Endothelial cell of umbilical vein (primary cell): ENCODE results near the gene DNAJC9. TPM values are rescaled to one million over a fixed set of nuclear protein-coding genes. Genes with fewer than 3 reads are reported as not detected.

ENCODE experiments used
- BruUV-seq: library from RNA; stranded (reverse); fragments of 400-500 nt; replicated peaks from 2 replicates; lab custom pipeline; 2021; lab: Mats Ljungman, UMichigan
- CTCF ChIA-PET: fragments of 300-600, 350-600 bp; sonication (Branson Sonifier 250); formaldehyde crosslinking; loops from one replicate; lab custom pipeline; 2021; ENCODE audit warnings: antibody characterized with exemption, inconsistent platforms; lab: Charles Lee
- POLR2A ChIA-PET: fragments of 300-600, 350-600 bp; sonication (Branson Sonifier 250); formaldehyde crosslinking; loops from one replicate; lab custom pipeline; 2021; ENCODE audit warnings: antibody characterized with exemption, inconsistent platforms; lab: Charles Lee
- DNase-seq: peaks from one replicate; pipeline ENCODE4 v3.0.0-alpha.2; 2011; ENCODE audit warnings: low read depth, low spot score
- FAIRE-seq: peaks from 2 replicates; lab custom pipeline; 2011; peaks lifted over from hg19 to GRCh38; lab: Jason Lieb, UNC
- H2AFZ ChIP-seq: 2 replicates; pipeline ENCODE4 v1.6.0; 2012; ENCODE audit warnings: low read depth, low read length, control low read depth, inconsistent platforms
- H3K27ac ChIP-seq: 2 replicates; pipeline ENCODE4 v1.5.1; 2011; ENCODE audit warnings: low read depth, mild to moderate bottlenecking, control low read depth, low read length, moderate library complexity; ENCODE audit not compliant: insufficient read depth
- H3K27me3 ChIP-seq, 2 experiments: 2 replicates each; pipeline versions ENCODE4 v1.6.0 to v1.6.1; 2011; ENCODE audit warnings: low read length in 2 of 2, mixed read lengths in 1 of 2; ENCODE audit not compliant: control insufficient read depth in 2 of 2, insufficient read depth in 2 of 2
- H3K36me3 ChIP-seq, 2 experiments: 2 replicates in 1 of 2; 3 replicates in 1 of 2; pipeline ENCODE4 v1.5.1; 2011; ENCODE audit warnings: low read length in 2 of 2, mild to moderate bottlenecking in 1 of 2, moderate library complexity in 1 of 2; ENCODE audit not compliant: control insufficient read depth in 2 of 2, insufficient read depth in 2 of 2; ENCODE audit errors: extremely low read depth in 1 of 2
- H3K4me1 ChIP-seq: 3 replicates; pipeline ENCODE4 v1.5.1; 2011; ENCODE audit warnings: mild to moderate bottlenecking, low read length; ENCODE audit not compliant: control insufficient read depth, insufficient read depth; ENCODE audit errors: extremely low read depth
- H3K4me2 ChIP-seq: 2 replicates; pipeline ENCODE4 v1.6.1; 2011; ENCODE audit warnings: low read length, control low read depth, mixed read lengths; ENCODE audit not compliant: insufficient read depth
- H3K4me3 ChIP-seq, 3 experiments: fragments of 200-600 bp in 1 of 3; sonication (generic), shearing (Covaris generic) in 1 of 3; replicated peaks in 1 of 3; 2 replicates each; pipeline ENCODE4 v1.5.1; 2011 to 2016; ENCODE audit warnings: control low read depth in 3 of 3, low read length in 3 of 3, mild to moderate bottlenecking in 2 of 3, inconsistent platforms in 1 of 3, low read depth in 1 of 3, moderate library complexity in 1 of 3; ENCODE audit not compliant: insufficient read depth in 1 of 3
- H3K79me2 ChIP-seq: 2 replicates; pipeline ENCODE4 v1.6.0; 2012; ENCODE audit warnings: low read length, inconsistent platforms; ENCODE audit not compliant: control insufficient read depth, insufficient read depth
- H3K9ac ChIP-seq: replicated peaks from 2 replicates; pipeline ENCODE3; 2011; ENCODE audit warnings: low read length, control low read depth; ENCODE audit not compliant: insufficient read depth; ENCODE audit errors: extremely low read depth
- H3K9me1 ChIP-seq: replicated peaks from 3 replicates; pipeline ENCODE4 v1.6.0; 2011; ENCODE audit warnings: mild to moderate bottlenecking, low read length; ENCODE audit not compliant: control insufficient read depth, insufficient read depth; ENCODE audit errors: extremely low read depth
- H3K9me3 ChIP-seq: replicated peaks from 2 replicates; pipeline ENCODE4 v1.5.1; 2012; ENCODE audit warnings: low read length, inconsistent platforms; ENCODE audit not compliant: control insufficient read depth, insufficient read depth
- H4K20me1 ChIP-seq: replicated peaks from 2 replicates; pipeline ENCODE3; 2011; ENCODE audit warnings: mild to moderate bottlenecking, low read length; ENCODE audit not compliant: control insufficient read depth, insufficient read depth; ENCODE audit errors: extremely low read depth
- GATA2 ChIP-seq: IDR thresholded peaks from 2 replicates; pipeline ENCODE4 v1.7.0; 2011; ENCODE audit warnings: low read depth, mild to moderate bottlenecking, moderate library complexity, mixed read lengths, low read length; ENCODE audit not compliant: insufficient read length, insufficient read depth
- JUN ChIP-seq: IDR thresholded peaks from 2 replicates; pipeline ENCODE4 v1.6.1; 2011; ENCODE audit warnings: borderline replicate concordance, low read depth; ENCODE audit not compliant: insufficient read length, insufficient read depth
- POLR2A ChIP-seq: IDR thresholded peaks from 2 replicates; pipeline ENCODE4 v1.6.1; 2012; ENCODE audit warnings: low read depth, mild to moderate bottlenecking, control low read depth, low read length
- POLR2AphosphoS5 ChIP-seq: IDR thresholded peaks from 2 replicates; pipeline ENCODE4 v1.6.1; 2012; ENCODE audit warnings: low read depth, mild to moderate bottlenecking, control low read depth, low read length, moderate library complexity; ENCODE audit not compliant: insufficient read depth
- dilution Hi-C: fragments of 300-500 bp; cut with MboI; formaldehyde crosslinking; loops from one replicate; pipeline ENCODE4 v1.15.0; 2019; ENCODE audit warnings: low sequenced_read_pairs; ENCODE audit not compliant: extremely low pct_ligation_motif_present
- intact Hi-C: fragments of 100-400 bp; cut with micrococcal nuclease; formaldehyde crosslinking; loops from one replicate; pipeline ENCODE4 v1.10.0; 2022
- polyA plus RNA-seq, 4 experiments: library from polyadenylated mRNA; depleted of rRNA in 3 of 4; stranded (reverse) in 3 of 4; unstranded in 1 of 4; fragments of >200 nt; gene quantifications; 2 replicates each; pipeline versions ENCODE4 v1.2.1 to v1.2.3, GENCODE V29; 2011 to 2012; ENCODE audit warnings: missing spikeins in 1 of 4
- total RNA-seq: library from RNA; stranded (reverse); gene quantifications from 2 replicates; pipeline ENCODE4 v1.2.3, GENCODE V29; 2021
- TF ChIP-seq, protein P1 (sequence below): IDR thresholded peaks from 2 replicates; pipeline ENCODE4 v1.6.1; 2011; ENCODE audit not compliant: insufficient read depth, insufficient read length
- TF ChIP-seq, protein P2 (sequence below), 2 donors: IDR thresholded peaks; 1 replicate in 1 of 2; 2 replicates in 1 of 2; pipeline ENCODE4 v1.5.1; 2011; ENCODE audit warnings: low read length in 2 of 2, mild to moderate bottlenecking in 2 of 2, moderate library complexity in 2 of 2, control low read depth in 1 of 2, inconsistent platforms in 1 of 2, low read depth in 1 of 2; ENCODE audit not compliant: insufficient read depth in 1 of 2; ENCODE audit errors: extremely low read depth in 1 of 2

The DNAJC9 gene
- total and polyA plus RNA-seq, 2 donors (not counting 3 experiments of a cell fraction or from before 2014, with no cell fraction given) = 29.1 to 47.1 TPM

DNA sequence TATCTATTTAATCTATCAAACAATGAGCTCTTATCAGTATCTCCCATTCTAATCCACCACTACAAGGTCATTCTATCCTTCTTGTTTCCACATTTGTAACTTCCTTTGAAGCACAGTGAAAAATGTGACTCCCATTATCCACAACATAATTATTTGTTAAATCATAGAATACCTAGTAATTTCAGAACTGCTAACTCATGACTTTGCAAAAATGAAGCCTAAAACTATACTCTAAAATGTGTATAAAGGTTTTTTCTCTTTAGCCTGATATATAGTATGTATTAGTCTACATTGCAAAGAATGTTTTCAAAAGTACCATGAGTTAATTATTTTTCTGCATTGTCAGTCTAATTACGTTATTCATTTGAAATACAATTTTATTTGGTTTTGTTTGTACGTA, 17.4 kb upstream of the DNAJC9 start:
- peaks cover 7% of the 10 kb centered on the region for H3K4me1 ChIP-seq
- FAIRE-seq (no peak), DNase-seq (no peak)
- no peaks in the 10 kb centered on the region for H3K36me3 ChIP-seq
- BruUV-seq = no TSS peak
- no peak overlapping the region for H3K27ac ChIP-seq
- H3K9ac ChIP-seq = no peak overlapping the region
- intact Hi-C loops = loop anchor here (1.0 kb wide), 1 partner anchor 380 kb away; no protein-coding TSS in a partner anchor
- H3K4me2 ChIP-seq = no peak overlapping the region
- no peaks in the 10 kb centered on the region for H3K9me3 ChIP-seq
- dilution Hi-C loops = no loop called here
- no peaks in the 10 kb centered on the region for H3K79me2 ChIP-seq
- H2AFZ ChIP-seq = no peak overlapping the region
- TF ChIP-seq, protein P1, sequence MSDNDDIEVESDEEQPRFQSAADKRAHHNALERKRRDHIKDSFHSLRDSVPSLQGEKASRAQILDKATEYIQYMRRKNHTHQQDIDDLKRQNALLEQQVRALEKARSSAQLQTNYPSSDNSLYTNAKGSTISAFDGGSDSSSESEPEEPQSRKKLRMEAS = no peak
- TF ChIP-seq POLR2A (no peak), JUN (no peak), GATA2 (no peak), POLR2AphosphoS5 (no peak)
- no peaks in the 10 kb centered on the region for H4K20me1 ChIP-seq
- POLR2A ChIA-PET = interaction anchor here (0.9 kb wide), 1 partner anchor 18 kb away, joined by 3 read pairs; the partner anchor contains the start of gene DNAJC9
- H3K27me3 ChIP-seq = peaks cover 4 to 15% of the 10 kb centered on the region in 2 experiments
- CTCF ChIA-PET = interaction anchor here (0.7 to 2.2 kb wide), 24 partner anchors 9 to 380 kb away, joined by 3 to 29 read pairs (median 5); partner anchors contain the start of genes CFAP70, DNAJC9, MRPS16 and PPP3CB
- no peak overlapping the region for H3K4me3 ChIP-seq
- no peaks in the 10 kb centered on the region for H3K9me1 ChIP-seq

DNA sequence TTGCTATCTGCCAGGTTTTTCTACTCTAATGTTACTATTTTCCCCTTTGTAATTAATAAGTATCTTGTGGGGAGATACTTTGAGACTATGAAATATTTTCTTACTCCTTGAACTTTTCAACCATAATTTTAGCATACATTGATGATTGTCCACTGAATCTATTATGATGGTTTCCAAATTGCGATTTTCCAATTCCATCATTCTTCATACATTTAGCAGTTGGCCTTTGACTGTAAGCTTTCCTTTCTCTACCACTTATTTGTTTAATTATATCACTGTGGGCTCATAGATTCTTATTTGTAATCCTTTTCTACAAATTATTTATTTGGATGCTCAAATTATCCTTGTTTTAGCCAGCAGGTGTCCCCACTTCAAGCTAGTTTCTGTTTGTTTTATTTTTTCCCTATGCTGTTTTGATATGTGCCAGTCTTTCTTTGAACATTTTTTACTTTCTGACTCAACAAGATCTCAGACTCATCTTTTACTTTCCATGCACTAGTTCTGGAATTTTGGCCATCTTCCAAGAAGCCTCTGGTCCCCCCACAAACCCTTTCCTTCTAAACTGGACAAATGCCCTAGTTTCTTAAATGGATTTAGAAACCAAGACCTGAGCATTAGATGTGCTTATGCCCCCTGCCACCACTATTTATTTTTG, 16.8 kb upstream of the DNAJC9 start:
- Histone ChIP-seq H3K9ac (no peak overlapping the region), H3K4me3 (no peak overlapping the region), H4K20me1 (no peaks in the 10 kb centered on the region), H3K4me2 (no peak overlapping the region), H3K27ac (no peak overlapping the region), H3K4me1 (peaks cover 7% of the 10 kb centered on the region), H3K9me1 (no peaks in the 10 kb centered on the region), H3K79me2 (no peaks in the 10 kb centered on the region), H3K27me3 (peaks cover 4 to 13% of the 10 kb centered on the region in 2 experiments), H3K9me3 (no peaks in the 10 kb centered on the region), H3K36me3 (no peaks in the 10 kb centered on the region), H2AFZ (no peak overlapping the region)
- peak; percentile 53 for DNase-seq
- no peak for TF ChIP-seq POLR2A
- TF ChIP-seq, protein P2, sequence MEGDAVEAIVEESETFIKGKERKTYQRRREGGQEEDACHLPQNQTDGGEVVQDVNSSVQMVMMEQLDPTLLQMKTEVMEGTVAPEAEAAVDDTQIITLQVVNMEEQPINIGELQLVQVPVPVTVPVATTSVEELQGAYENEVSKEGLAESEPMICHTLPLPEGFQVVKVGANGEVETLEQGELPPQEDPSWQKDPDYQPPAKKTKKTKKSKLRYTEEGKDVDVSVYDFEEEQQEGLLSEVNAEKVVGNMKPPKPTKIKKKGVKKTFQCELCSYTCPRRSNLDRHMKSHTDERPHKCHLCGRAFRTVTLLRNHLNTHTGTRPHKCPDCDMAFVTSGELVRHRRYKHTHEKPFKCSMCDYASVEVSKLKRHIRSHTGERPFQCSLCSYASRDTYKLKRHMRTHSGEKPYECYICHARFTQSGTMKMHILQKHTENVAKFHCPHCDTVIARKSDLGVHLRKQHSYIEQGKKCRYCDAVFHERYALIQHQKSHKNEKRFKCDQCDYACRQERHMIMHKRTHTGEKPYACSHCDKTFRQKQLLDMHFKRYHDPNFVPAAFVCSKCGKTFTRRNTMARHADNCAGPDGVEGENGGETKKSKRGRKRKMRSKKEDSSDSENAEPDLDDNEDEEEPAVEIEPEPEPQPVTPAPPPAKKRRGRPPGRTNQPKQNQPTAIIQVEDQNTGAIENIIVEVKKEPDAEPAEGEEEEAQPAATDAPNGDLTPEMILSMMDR (IDR thresholded peaks at IDR 0.05; ENCODE audit: extremely low read depth in 1 of 2, insufficient read depth in 1 of 2, low read depth in 1 of 2, low read length in 2 of 2) = peak; percentile 39 to 51
- CTCF ChIA-PET = interaction anchor here (0.7 to 2.2 kb wide), 30 partner anchors 10 to 384 kb away, joined by 3 to 29 read pairs (median 5); partner anchors contain the start of genes CFAP70, DNAJC9, MRPS16 and PPP3CB
- peak; percentile 68 for FAIRE-seq
- BruUV-seq = no TSS peak
- dilution Hi-C loops (no loop called here), intact Hi-C loops (loop anchor here (1.0 kb wide), 1 partner anchor 380 kb away; no protein-coding TSS in a partner anchor)
- POLR2A ChIA-PET = interaction anchor here (0.9 kb wide), 1 partner anchor 17 kb away, joined by 3 read pairs; the partner anchor contains the start of gene DNAJC9
